ENCODE results near the gene HHIP. TPM values are rescaled to one million over a fixed set of nuclear protein-coding genes. Genes with fewer than 3 reads are reported as not detected.

HHIP gene
- total RNA-seq, 1 experiment from 2014 or later: 0.32 TPM

GRCh38 chr4:144646523-144647094 is 653 bp downstream of the HHIP start:
- CTCF ChIA-PET: no interaction called here
- H3K36me3 Mint-ChIP-seq (ENCODE audit: insufficient read depth, unreplicated experiment): no peaks in the 10 kb centered on the region
- TF ChIP-seq CTCF (IDR thresholded peaks at IDR 0.05; ENCODE audit: insufficient read depth in 1 of 2, low read depth in 1 of 2, low read length in 1 of 2, severe bottlenecking in 1 of 2, unreplicated experiment in 1 of 2): peak in 1 of 2 experiments; percentile 26
- intact Hi-C loops (cut with micrococcal nuclease; ENCODE audit: unreplicated experiment): no loop called here
- H3K4me1 Mint-ChIP-seq (ENCODE audit: low read depth, unreplicated experiment): no peaks in the 10 kb centered on the region
- H3K9me3 ChIP-seq: no peaks in the 10 kb centered on the region
- peak overlapping the region; percentile 67 for H3K4me3 Mint-ChIP-seq (ENCODE audit: unreplicated experiment)
- no peak overlapping the region for H3K27ac Mint-ChIP-seq (ENCODE audit: unreplicated experiment)
- no peak for DNase-seq
- no peaks in the 10 kb centered on the region for H3K9me3 Mint-ChIP-seq (ENCODE audit: unreplicated experiment)
- H3K27me3 ChIP-seq (replicated peaks; ENCODE audit: control insufficient read depth, insufficient read depth, low read length): no peaks in the 10 kb centered on the region
- BruUV-seq (replicated peaks): no TSS peak
- H3K4me3 ChIP-seq (ENCODE audit: low read depth, low read length): no peak overlapping the region
- H3K27me3 Mint-ChIP-seq (ENCODE audit: insufficient read depth, unreplicated experiment): peaks cover 13% of the 10 kb centered on the region
- no peaks in the 10 kb centered on the region for H3K36me3 ChIP-seq (ENCODE audit: control insufficient read depth, insufficient read depth, low read length)
- no peaks in the 10 kb centered on the region for H3K4me1 ChIP-seq
- POLR2A ChIA-PET: no interaction called here

- TF ChIP-seq CTCF (IDR thresholded peaks at IDR 0.05; ENCODE audit: insufficient read depth in 1 of 2, low read depth in 1 of 2, low read length in 1 of 2, severe bottlenecking in 1 of 2, unreplicated experiment in 1 of 2): no peak
- Mint-ChIP-seq H3K9me3 (ENCODE audit: unreplicated experiment) (no peaks in the 10 kb centered on the region), H3K36me3 (ENCODE audit: insufficient read depth, unreplicated experiment) (no peaks in the 10 kb centered on the region), H3K27ac (ENCODE audit: unreplicated experiment) (no peak overlapping the region), H3K4me1 (ENCODE audit: low read depth, unreplicated experiment) (no peaks in the 10 kb centered on the region), H3K27me3 (ENCODE audit: insufficient read depth, unreplicated experiment) (peaks cover 13% of the 10 kb centered on the region), H3K4me3 (ENCODE audit: unreplicated experiment) (no peak overlapping the region)
- H3K27me3 ChIP-seq (replicated peaks; ENCODE audit: control insufficient read depth, insufficient read depth, low read length): no peaks in the 10 kb centered on the region
- no TSS peak for BruUV-seq (replicated peaks)
- CTCF ChIA-PET: no interaction called here
- no peak overlapping the region for H3K4me3 ChIP-seq (ENCODE audit: low read depth, low read length)
- no peak for DNase-seq
- no peaks in the 10 kb centered on the region for H3K9me3 ChIP-seq
- H3K4me1 ChIP-seq: no peaks in the 10 kb centered on the region
- POLR2A ChIA-PET: no interaction called here
- H3K36me3 ChIP-seq (ENCODE audit: control insufficient read depth, insufficient read depth, low read length): no peaks in the 10 kb centered on the region
- intact Hi-C loops (cut with micrococcal nuclease; ENCODE audit: unreplicated experiment): no loop called here
Observed at GRCh38 chr4:144647095-144647561, 1.2 kb downstream of the HHIP start.

GRCh38 chr4:144647590-144647989 is 1.6 kb downstream of the HHIP start:
- ChIA-PET POLR2A (no interaction called here), CTCF (no interaction called here)
- no peaks in the 10 kb centered on the region for H3K36me3 Mint-ChIP-seq (ENCODE audit: insufficient read depth, unreplicated experiment)
- no peak for TF ChIP-seq CTCF (IDR thresholded peaks at IDR 0.05; ENCODE audit: insufficient read depth in 1 of 2, low read depth in 1 of 2, low read length in 1 of 2, severe bottlenecking in 1 of 2, unreplicated experiment in 1 of 2)
- BruUV-seq (replicated peaks): no TSS peak
- H3K27ac Mint-ChIP-seq (ENCODE audit: unreplicated experiment): no peak overlapping the region
- Histone ChIP-seq H3K9me3 (no peaks in the 10 kb centered on the region), H3K36me3 (ENCODE audit: control insufficient read depth, insufficient read depth, low read length) (no peaks in the 10 kb centered on the region), H3K4me3 (ENCODE audit: low read depth, low read length) (no peak overlapping the region), H3K4me1 (no peaks in the 10 kb centered on the region), H3K27me3 (replicated peaks; ENCODE audit: control insufficient read depth, insufficient read depth, low read length) (no peaks in the 10 kb centered on the region)
- no peak for DNase-seq
- H3K9me3 Mint-ChIP-seq (ENCODE audit: unreplicated experiment): no peaks in the 10 kb centered on the region
- intact Hi-C loops (cut with micrococcal nuclease; ENCODE audit: unreplicated experiment): no loop called here
- no peaks in the 10 kb centered on the region for H3K4me1 Mint-ChIP-seq (ENCODE audit: low read depth, unreplicated experiment)
- no peak overlapping the region for H3K4me3 Mint-ChIP-seq (ENCODE audit: unreplicated experiment)
- H3K27me3 Mint-ChIP-seq (ENCODE audit: insufficient read depth, unreplicated experiment): peaks cover 13% of the 10 kb centered on the region
